HG03442 (cell line): ENCODE measurements around the gene KRT82.

Experiments used
- ATAC-seq: cut with Tn5 transposase; IDR thresholded peaks from one replicate; pipeline ENCODE4 v1.9.1; 2021; ENCODE audit warnings: mild to moderate bottlenecking, moderate library complexity; ENCODE audit not compliant: unreplicated experiment

Gene KRT82

GRCh38 chr12:52436000-52436827 is 30.1 kb upstream of the KRT82 start:
- no peak for ATAC-seq

- ATAC-seq = no peak
Observed at GRCh38 chr12:52435659-52435999, 29.5 kb upstream of the KRT82 start.

- no peak for ATAC-seq
Observed at GRCh38 chr12:52434760-52435530, 28.8 kb upstream of the KRT82 start.

- ATAC-seq = no peak
Observed at GRCh38 chr12:52434081-52434733, 28.1 kb upstream of the KRT82 start, which contains the start of gene KRT75. TSS of gene KRT75 (minus strand) at chr12:52434371. CDS start at chr12:52434304, 67 bp downstream.

GRCh38 chr12:52433501-52434080 is 27.5 kb upstream of the KRT82 start:
- ATAC-seq = no peak

GRCh38 chr12:52432559-52433207 is 26.5 kb upstream of the KRT82 start:
- ATAC-seq = no peak

- ATAC-seq = no peak
Observed at GRCh38 chr12:52428121-52428520, 22.0 kb upstream of the KRT82 start.

- no peak for ATAC-seq
Observed at GRCh38 chr12:52427083-52427482, 20.9 kb upstream of the KRT82 start.

GRCh38 chr12:52426034-52426433 is 19.9 kb upstream of the KRT82 start:
- ATAC-seq = no peak

GRCh38 chr12:52425466-52425865 is 19.3 kb upstream of the KRT82 start:
- no peak for ATAC-seq

GRCh38 chr12:52423661-52424500 is 17.7 kb upstream of the KRT82 start:
- ATAC-seq = no peak

GRCh38 chr12:52423035-52423434 is 16.9 kb upstream of the KRT82 start:
- no peak for ATAC-seq

- ATAC-seq = no peak
Observed at GRCh38 chr12:52419656-52420055, 13.5 kb upstream of the KRT82 start.

GRCh38 chr12:52418576-52419110 is 12.5 kb upstream of the KRT82 start:
- no peak for ATAC-seq

- ATAC-seq = no peak
Observed at GRCh38 chr12:52417740-52418139, 11.6 kb upstream of the KRT82 start.

- ATAC-seq = no peak
Observed at GRCh38 chr12:52416795-52417194, 10.7 kb upstream of the KRT82 start.

- no peak for ATAC-seq
Observed at GRCh38 chr12:52415870-52416750, 10.0 kb upstream of the KRT82 start.

GRCh38 chr12:52414936-52415335 is 8.8 kb upstream of the KRT82 start:
- no peak for ATAC-seq
